Activated naive CD4-positive, alpha-beta T cell (primary cell): ENCODE measurements around the gene ZFHX3.
"Not testable (repeated sequence)": the region's sequence is repeated elsewhere in the genome, so short reads cannot be mapped to it uniquely, and the experiment has no call there.

Experiments used
- DNase-seq, 4 experiments: peaks; one replicate each; lab custom pipeline; 2025; lab: John Stamatoyannopoulos, UW

Gene ZFHX3

GRCh38 chr16:73021866-73022495 lies 25.9 kb downstream of the ZFHX3 start:
- DNase-seq = no peak

- DNase-seq = no peak
Measured at GRCh38 chr16:73020409-73020884, 27.5 kb downstream of the ZFHX3 start.

DNA sequence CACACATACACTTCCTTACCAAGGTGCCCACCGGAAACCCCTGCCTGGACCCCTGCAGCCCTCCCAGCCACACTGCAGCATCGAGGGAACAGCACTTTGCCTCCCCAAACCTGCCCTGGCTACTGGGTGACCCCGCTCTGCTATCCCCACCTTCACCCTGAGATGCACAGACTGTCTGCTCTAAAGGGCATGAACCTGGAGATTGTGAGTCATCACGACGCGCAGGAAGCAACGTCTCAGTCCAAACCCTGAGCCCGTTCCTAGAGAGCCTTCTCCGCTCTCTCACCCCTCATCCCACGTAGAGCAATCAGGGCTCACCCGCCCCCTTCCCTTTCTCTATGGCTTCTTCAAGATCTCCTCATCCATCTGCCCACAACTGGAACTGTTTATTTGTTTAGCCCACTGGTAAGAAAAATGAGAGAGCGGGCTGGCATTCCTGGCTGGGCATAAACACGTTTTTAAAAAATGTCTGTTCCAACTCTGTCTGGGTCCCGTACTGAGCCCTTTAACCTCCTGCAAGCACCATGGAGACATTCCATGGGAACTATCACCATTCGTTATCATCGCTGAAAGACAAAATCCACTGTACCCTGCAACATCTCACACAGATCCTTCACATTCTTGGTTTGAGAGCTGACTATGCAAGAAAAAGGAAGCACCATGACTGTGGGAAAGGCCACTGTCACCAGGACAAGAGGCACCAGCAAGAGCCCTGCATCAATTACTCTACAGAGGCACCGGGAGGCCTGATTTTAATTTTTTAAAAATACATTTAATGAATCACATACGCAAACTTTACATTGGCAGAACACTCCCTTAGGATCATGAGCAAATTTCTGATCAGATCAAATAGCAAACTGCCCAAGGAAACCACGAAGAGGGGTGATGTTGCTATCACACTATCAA lies 28.2 kb downstream of the ZFHX3 start:
- DNase-seq = no peak

DNA sequence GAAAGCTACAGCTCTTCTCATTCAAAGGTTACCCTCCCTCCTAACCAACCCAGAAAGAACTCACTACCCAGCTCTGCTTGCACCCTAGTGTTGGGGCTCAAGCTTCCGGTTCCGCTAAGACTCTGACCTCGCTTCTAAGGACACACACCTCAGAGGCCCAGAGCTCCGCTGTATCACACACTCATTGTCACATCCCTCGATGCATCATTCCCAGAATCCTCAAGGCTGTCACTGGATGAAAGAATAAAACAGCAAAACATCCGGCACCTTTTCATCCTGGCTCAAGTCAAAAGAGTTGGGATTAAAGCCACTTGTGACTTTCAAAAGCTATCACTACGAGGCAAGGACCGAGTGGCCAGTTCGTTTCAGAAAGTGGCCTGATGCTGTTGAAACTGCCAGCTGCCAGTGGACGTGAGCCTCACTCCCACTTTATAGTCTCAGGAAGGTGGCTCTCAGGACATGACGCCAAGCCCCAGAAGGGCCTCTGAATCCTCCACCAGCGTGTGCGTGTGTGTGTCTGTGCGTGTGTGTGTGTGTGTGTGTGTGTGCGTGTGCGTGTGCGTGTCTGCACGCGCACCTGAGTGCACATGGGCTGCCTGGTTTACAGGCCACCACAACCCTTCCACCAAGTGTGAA lies 29.0 kb downstream of the ZFHX3 start:
- DNase-seq = no peak

- DNase-seq = no peak
Measured at GRCh38 chr16:73017321-73017720, 30.6 kb downstream of the ZFHX3 start.

GRCh38 chr16:73016488-73016830 lies 31.5 kb downstream of the ZFHX3 start:
- no peak for DNase-seq

DNA sequence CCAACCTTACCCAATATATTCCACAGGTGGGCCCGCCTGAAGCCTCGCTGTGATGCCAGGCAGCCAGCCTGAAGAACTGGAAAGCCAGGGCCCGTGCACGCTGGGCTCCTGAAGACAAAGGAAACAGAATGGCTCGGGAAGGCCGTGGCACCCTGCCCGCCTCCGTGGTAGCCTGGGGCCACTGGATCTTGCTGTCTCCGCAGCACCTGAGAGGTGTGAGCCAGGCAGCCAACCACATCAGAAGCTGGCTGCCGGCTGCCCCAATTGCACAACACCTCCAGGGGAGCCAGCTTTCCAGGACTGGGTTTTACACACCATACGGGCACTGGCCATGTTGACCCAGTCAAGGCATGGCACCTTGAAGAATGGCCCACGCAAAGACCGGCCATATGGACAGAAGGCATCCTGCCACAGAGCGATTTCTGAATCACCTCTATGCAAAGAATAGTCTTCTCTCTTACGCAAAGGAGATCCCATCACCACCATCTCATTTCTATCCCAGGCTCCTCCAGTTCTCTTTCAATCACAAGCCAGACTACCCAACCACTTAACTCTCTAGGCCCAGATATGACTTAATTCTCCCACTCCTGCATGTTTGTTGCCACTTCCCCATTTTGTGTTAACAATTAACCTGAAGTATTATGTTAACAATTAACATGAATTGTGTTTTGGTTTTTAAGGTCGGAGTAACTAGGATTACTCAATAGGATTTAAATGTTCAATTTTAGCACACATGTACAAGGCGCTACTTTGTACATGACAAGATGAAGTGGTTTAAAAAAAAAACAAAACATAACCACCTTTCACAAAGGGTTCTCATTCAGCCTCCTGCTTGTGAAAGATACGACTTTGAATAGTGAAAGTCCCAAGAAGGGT lies 32.1 kb downstream of the ZFHX3 start:
- no peak for DNase-seq

DNA sequence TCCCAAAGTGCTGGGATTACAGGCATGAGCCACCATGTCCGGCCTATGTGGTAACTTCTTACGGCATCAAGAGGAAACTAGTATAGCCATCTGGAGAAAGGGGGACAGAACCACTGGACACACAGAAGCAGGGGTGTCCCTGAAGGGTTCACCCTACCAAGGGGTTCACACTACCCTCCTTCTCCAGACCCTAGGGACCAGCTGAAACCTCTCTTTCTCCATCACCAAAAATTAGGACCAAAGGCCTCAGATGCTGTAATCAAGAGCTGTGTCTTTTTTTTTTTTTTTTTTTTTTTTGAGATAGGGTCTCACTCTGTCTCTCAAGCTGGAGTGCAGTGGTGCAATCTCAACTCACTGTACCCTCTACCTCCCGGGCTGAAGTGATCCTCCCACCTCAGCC lies 33.2 kb downstream of the ZFHX3 start:
- no peak for DNase-seq

DNA sequence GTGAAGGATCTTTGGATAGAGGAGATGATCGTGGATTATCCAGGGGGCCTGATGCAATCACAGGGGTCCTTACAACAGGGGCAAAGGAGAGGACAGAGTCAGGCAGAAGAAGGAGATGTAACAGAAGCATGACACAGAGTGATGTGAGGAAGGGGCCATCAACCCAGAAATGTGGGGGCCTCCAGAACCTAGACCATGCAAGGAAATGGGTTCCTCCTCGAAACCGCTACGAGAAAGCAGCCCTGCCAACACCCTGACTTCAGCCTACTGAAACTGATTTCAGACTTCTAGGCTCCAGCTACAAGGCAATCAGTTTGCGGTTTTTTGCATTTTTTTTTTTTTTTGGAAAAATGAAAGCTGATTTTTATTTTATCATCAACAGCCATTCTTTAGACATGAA lies 34.0 kb downstream of the ZFHX3 start:
- DNase-seq = no peak

GRCh38 chr16:73012341-73012740 lies 35.6 kb downstream of the ZFHX3 start:
- DNase-seq = no peak

- DNase-seq = no peak
Measured at GRCh38 chr16:73011926-73012325, 36.0 kb downstream of the ZFHX3 start.

DNA sequence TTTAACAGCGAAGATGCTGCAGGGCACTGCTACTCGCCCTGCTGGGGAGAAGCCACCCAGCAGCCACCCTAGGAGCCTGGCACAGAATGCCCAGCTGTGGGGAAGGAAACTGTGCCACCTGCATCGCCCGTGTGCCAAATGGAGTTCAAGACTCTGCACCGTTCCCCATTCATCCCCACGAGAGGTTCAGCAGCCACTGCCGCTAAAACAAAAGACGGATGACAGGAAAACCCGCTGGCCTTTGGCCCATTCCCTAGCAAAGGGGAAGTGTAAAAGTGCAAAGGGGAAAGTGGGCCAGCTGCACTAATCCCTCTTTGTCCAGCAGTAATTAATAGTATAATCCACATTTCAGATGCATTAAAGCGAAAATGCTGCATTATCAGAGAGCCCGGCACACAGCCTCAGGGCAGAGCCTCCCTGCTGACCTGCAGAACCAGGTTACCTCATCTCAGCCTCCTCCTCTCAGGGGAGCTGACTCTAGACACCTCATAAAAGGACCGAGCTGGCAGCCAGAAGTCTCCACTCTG lies 37.7 kb downstream of the ZFHX3 start:
- DNase-seq = no peak

GRCh38 chr16:73009710-73010109 lies 38.2 kb downstream of the ZFHX3 start:
- not testable (repeated sequence) for DNase-seq

- DNase-seq = no peak
Measured at GRCh38 chr16:73006026-73006425, 41.9 kb downstream of the ZFHX3 start.

DNA sequence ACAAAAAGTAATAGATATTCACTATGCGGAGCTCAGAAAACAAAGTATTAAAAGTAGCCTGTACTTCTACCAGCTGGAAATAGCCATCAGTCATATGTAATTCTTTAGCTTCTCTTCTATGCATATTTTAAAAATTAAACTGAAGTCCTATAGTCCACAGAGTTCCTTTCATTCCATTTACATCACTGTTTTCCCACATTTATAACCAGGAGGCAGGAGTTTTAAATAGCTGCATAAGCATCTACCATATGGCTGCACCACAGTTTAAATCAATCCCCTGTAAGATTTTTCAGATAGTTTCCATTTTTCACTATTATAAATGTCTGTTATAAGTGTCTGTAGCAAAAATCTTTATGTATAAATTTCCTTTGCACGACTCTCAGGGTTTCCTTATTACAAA lies 45.1 kb downstream of the ZFHX3 start:
- no peak for DNase-seq

DNA sequence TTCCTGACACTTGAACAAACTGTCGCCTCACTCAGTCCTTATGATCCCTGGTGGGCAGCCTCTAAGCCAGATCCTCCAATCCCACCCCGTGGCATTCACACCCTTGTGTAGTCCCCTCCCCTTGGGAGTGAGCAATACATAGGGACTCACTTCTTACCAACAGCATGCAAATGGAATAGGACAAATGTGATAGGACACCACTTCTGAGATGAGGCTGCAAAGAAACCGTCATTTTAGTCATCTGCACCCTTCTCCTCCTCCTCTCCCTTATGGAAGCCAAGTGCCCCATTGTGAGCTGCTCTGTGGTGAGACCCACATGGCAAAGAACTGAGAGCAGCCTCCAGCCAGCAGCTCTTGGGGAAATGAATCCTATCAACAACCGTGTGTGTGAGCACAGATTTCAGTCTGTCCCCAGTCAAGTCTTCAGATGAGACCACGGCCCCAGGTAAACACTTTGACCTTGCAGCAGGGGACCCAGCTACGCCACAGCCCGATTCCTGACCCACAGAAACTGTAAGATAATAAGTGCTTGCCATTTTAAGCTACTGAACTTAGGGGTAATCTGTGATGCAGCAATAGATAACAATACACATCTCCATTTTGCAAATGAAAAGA lies 46.9 kb downstream of the ZFHX3 start:
- no peak for DNase-seq

DNA sequence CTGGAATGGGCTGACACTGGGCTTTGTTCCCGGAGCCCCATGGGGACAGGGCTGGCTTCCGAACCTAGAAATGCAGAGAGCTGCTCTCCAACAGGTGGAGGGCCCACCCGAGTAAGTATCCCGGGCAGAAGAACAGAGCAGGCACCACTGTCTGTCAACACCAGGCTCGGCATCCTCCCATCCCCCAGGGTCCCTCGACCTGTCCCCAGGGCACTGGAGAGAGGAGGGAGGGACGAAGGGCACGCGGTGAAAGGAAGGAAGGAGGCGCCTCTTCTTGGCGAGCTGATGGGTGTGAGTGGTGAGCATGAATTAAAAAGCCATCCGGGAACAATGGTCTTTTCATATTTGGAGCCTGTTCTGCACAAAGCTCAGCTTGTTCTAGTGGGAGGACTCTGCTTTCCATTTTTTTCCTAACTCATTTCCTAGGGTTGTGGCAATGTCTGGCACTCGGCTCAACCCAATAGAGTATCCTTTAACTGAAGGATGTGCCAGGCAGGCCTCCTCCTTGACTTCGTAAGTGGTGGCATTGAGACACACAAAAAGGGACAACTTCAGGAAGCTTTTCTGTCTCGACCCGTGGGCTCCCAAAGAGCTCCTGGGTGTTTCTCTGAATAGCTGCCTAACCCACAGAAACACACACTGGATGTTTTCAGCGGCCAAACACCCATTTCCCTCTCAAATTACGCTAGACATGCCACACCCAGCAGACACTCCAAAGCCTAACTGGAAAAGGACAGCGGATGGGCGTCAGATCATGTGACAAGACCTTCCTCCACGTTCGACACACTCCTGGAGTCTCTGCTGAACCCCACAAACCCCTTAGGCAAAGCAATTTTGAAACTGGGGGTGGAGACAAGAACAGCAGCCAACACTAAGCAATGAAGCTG lies 47.7 kb downstream of the ZFHX3 start:
- DNase-seq = no peak

DNA sequence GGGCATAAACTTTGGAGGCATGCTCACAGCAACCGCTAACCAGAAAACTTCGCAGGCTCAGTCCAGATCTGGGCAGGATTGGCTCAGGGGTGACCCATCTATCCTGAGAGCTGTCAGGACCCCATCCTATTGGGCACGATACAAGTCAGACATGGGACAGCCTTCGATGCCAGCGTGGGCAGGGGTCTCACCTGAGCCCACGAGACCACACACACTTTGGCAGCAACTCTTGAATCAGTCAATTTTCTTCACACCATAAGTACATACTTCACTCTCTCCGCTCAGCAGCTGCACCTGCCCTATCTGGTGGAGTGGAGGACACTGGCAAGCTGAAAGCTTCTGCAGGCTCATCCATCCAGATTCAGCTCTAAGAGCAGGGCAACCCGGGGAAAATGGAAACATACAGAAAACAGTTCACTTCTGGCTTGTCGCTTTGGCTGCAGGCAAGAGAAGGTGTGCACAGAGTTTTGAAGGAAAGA lies 48.3 kb downstream of the ZFHX3 start:
- DNase-seq = no peak

- no peak for DNase-seq
Measured at GRCh38 chr16:72997141-72997542, 50.8 kb downstream of the ZFHX3 start.
